Measurements from ENCODE around the gene HDAC10.

- peak in 1 of 2 donors; percentile 41 for TF ChIP-seq CTCF (IDR thresholded peaks at IDR 0.05)
- no peak for TF ChIP-seq POLR2A (IDR thresholded peaks at IDR 0.05)
These were observed 16.7 kb upstream of the HDAC10 start for GRCh38 chr22:50267591-50268390.

Data from suprapubic skin (tissue), 3 donors.